Measurements from ENCODE around the gene TK2.

The TK2 gene

DNA sequence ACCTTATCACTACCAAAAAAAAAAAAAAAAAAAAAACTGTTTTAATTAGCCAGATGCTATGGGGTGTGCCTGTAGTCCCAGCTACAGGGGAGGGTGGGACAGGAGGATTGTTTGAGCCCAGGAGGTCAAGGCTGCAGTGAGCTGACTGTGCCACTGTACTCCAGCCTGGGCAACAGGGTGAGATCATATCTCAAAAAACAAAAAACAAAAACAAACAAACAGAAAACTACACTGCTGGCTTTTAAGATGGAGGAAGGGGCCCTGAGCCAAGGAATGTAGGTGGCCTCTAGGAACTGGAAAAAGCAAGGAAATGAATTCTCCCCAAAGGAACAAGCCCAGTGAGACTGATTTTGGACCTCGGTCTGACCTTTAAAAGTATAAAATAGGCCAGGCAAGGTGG lies 61.4 kb downstream of the TK2 start:
- ATAC-seq = no peak
- TF ChIP-seq, protein P1, sequence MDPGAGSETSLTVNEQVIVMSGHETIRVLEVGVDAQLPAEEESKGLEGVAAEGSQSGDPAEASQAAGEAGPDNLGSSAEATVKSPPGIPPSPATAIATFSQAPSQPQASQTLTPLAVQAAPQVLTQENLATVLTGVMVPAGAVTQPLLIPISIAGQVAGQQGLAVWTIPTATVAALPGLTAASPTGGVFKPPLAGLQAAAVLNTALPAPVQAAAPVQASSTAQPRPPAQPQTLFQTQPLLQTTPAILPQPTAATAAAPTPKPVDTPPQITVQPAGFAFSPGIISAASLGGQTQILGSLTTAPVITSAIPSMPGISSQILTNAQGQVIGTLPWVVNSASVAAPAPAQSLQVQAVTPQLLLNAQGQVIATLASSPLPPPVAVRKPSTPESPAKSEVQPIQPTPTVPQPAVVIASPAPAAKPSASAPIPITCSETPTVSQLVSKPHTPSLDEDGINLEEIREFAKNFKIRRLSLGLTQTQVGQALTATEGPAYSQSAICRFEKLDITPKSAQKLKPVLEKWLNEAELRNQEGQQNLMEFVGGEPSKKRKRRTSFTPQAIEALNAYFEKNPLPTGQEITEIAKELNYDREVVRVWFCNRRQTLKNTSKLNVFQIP (CRISPR knock-in tag; IDR thresholded peaks at IDR 0.05; ENCODE audit: borderline replicate concordance, low read depth) = no peak
- TF ChIP-seq CSDC2 (CRISPR knock-in tag; IDR thresholded peaks at IDR 0.05) (no peak), ESRRG (CRISPR knock-in tag; IDR thresholded peaks at IDR 0.05) (no peak), ZC3H10 (CRISPR knock-in tag; IDR thresholded peaks at IDR 0.05) (no peak)

DNA sequence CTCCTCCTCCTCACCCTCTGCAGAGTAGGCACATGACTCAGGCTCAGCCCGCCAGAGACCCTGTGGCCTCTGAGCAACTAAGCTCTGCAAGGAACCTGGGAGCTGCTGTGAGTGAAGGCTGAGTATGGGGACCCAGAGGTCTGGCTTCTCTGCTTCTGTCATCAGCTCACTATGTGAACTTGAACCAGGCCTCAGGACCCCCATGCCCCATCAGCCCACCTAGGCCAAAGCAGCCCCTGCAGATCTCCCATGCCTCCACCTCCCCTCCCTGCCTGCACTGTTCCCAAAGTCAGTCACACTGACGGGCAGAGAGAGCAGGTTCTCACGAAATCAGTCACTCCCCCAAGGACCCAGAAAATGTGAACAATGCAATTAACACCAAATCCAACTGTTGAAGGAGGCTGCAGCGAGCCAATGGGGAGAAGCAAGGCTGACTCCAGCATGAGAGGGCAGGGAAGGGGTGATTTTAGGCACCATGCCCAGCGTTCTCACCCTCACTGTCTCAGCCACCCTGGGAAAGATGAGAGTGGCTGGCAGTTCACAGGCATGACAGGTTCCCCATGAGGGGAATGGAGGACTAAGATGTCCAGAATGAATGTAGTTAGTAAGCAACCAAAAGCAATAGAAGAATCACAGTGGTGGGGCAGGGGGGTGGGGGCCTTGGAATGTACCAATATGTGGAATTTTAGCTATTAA lies 62.2 kb downstream of the TK2 start:
- no peak for TF ChIP-seq BACH2 (CRISPR knock-in tag; IDR thresholded peaks at IDR 0.05; ENCODE audit: borderline replicate concordance)
- TF ChIP-seq ZNF565 (CRISPR knock-in tag; conservative IDR thresholded peaks at IDR 0.05; ENCODE audit: low read depth) = no peak
- no peak for TF ChIP-seq PPARA (CRISPR knock-in tag; IDR thresholded peaks at IDR 0.05; ENCODE audit: borderline replicate concordance)
- no peak for TF ChIP-seq ZNF8 (CRISPR knock-in tag; IDR thresholded peaks at IDR 0.05)
- TF ChIP-seq, protein P2, sequence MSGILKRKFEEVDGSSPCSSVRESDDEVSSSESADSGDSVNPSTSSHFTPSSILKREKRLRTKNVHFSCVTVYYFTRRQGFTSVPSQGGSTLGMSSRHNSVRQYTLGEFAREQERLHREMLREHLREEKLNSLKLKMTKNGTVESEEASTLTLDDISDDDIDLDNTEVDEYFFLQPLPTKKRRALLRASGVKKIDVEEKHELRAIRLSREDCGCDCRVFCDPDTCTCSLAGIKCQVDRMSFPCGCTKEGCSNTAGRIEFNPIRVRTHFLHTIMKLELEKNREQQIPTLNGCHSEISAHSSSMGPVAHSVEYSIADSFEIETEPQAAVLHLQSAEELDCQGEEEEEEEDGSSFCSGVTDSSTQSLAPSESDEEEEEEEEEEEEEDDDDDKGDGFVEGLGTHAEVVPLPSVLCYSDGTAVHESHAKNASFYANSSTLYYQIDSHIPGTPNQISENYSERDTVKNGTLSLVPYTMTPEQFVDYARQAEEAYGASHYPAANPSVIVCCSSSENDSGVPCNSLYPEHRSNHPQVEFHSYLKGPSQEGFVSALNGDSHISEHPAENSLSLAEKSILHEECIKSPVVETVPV (CRISPR knock-in tag; IDR thresholded peaks at IDR 0.05) = no peak
- TF ChIP-seq GLIS3 (CRISPR knock-in tag; IDR thresholded peaks at IDR 0.05) = no peak
- no peak for TF ChIP-seq ESRRG (CRISPR knock-in tag; IDR thresholded peaks at IDR 0.05)
- no peak for TF ChIP-seq OSR1 (CRISPR knock-in tag; IDR thresholded peaks at IDR 0.05)
- TF ChIP-seq, protein P3, sequence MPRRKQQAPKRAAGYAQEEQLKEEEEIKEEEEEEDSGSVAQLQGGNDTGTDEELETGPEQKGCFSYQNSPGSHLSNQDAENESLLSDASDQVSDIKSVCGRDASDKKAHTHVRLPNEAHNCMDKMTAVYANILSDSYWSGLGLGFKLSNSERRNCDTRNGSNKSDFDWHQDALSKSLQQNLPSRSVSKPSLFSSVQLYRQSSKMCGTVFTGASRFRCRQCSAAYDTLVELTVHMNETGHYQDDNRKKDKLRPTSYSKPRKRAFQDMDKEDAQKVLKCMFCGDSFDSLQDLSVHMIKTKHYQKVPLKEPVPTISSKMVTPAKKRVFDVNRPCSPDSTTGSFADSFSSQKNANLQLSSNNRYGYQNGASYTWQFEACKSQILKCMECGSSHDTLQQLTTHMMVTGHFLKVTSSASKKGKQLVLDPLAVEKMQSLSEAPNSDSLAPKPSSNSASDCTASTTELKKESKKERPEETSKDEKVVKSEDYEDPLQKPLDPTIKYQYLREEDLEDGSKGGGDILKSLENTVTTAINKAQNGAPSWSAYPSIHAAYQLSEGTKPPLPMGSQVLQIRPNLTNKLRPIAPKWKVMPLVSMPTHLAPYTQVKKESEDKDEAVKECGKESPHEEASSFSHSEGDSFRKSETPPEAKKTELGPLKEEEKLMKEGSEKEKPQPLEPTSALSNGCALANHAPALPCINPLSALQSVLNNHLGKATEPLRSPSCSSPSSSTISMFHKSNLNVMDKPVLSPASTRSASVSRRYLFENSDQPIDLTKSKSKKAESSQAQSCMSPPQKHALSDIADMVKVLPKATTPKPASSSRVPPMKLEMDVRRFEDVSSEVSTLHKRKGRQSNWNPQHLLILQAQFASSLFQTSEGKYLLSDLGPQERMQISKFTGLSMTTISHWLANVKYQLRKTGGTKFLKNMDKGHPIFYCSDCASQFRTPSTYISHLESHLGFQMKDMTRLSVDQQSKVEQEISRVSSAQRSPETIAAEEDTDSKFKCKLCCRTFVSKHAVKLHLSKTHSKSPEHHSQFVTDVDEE (CRISPR knock-in tag; IDR thresholded peaks at IDR 0.05) = no peak
- ATAC-seq = no peak

DNA sequence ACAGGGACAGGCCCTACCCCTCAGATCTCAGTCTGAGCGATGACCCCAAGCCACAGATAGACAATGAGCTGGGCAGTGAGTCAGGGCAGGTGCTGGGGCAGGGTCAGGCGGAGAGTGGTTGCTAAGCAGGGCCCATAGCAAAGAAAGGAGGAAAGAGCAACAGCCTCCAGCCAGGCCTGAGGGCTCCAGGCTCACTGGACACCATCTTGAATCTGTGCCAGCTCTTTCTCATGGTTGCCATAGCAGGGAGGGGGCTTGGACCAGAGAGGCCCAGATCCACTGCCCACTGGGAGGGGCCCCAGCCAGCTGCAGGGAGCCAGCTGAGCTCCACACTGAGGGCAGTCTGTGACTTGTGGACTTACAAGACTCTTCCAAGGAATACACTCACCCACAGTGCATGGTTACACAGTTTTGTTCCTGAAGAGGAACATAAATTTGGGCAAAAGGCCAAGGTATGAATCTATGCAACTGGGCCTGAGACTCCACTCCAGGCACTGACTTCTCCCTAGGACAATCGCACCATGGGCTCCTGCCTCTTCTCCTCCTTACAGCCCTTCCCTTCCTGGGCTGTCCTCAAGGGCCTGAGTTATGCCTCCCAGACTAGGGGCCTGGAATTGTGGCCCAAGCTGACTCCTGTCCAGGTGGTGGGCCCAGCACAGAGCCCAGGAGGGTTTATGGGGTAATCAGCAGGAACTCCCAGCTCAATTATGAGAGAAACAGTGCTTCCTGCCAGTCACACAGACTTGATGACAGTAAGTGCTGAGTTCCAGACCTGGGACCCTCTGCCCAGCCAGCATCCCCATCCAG lies 62.9 kb downstream of the TK2 start:
- peak; percentile 61 for ATAC-seq
- TF ChIP-seq GLIS3 (CRISPR knock-in tag; IDR thresholded peaks at IDR 0.05) = no peak
- no peak for TF ChIP-seq SNAI2 (CRISPR knock-in tag; IDR thresholded peaks at IDR 0.05)
- no peak for TF ChIP-seq ESRRG (CRISPR knock-in tag; IDR thresholded peaks at IDR 0.05)
- no peak for TF ChIP-seq ZFP3 (CRISPR knock-in tag; IDR thresholded peaks at IDR 0.05)
- TF ChIP-seq, protein P4, sequence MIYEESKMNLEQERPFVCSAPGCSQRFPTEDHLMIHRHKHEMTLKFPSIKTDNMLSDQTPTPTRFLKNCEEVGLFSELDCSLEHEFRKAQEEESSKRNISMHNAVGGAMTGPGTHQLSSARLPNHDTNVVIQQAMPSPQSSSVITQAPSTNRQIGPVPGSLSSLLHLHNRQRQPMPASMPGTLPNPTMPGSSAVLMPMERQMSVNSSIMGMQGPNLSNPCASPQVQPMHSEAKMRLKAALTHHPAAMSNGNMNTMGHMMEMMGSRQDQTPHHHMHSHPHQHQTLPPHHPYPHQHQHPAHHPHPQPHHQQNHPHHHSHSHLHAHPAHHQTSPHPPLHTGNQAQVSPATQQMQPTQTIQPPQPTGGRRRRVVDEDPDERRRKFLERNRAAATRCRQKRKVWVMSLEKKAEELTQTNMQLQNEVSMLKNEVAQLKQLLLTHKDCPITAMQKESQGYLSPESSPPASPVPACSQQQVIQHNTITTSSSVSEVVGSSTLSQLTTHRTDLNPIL (CRISPR knock-in tag; IDR thresholded peaks at IDR 0.05; ENCODE audit: low read depth) = no peak
- TF ChIP-seq ZNF8 (CRISPR knock-in tag; IDR thresholded peaks at IDR 0.05) = no peak
- TF ChIP-seq RARB (CRISPR knock-in tag; IDR thresholded peaks at IDR 0.05) = no peak
- TF ChIP-seq, protein P5, sequence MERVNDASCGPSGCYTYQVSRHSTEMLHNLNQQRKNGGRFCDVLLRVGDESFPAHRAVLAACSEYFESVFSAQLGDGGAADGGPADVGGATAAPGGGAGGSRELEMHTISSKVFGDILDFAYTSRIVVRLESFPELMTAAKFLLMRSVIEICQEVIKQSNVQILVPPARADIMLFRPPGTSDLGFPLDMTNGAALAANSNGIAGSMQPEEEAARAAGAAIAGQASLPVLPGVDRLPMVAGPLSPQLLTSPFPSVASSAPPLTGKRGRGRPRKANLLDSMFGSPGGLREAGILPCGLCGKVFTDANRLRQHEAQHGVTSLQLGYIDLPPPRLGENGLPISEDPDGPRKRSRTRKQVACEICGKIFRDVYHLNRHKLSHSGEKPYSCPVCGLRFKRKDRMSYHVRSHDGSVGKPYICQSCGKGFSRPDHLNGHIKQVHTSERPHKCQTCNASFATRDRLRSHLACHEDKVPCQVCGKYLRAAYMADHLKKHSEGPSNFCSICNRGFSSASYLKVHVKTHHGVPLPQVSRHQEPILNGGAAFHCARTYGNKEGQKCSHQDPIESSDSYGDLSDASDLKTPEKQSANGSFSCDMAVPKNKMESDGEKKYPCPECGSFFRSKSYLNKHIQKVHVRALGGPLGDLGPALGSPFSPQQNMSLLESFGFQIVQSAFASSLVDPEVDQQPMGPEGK (CRISPR knock-in tag; IDR thresholded peaks at IDR 0.05; ENCODE audit: borderline replicate concordance) = no peak
- TF ChIP-seq, protein P2 (CRISPR knock-in tag; IDR thresholded peaks at IDR 0.05) = no peak
- TF ChIP-seq OSR1 (CRISPR knock-in tag; IDR thresholded peaks at IDR 0.05) = no peak
- TF ChIP-seq, protein P3 (CRISPR knock-in tag; IDR thresholded peaks at IDR 0.05) = no peak
- TF ChIP-seq CSDC2 (CRISPR knock-in tag; IDR thresholded peaks at IDR 0.05) = no peak
- no peak for TF ChIP-seq ISL1 (CRISPR knock-in tag; IDR thresholded peaks at IDR 0.05)
- no peak for TF ChIP-seq ZC3H10 (CRISPR knock-in tag; IDR thresholded peaks at IDR 0.05)
- no peak for TF ChIP-seq ZNF565 (CRISPR knock-in tag; conservative IDR thresholded peaks at IDR 0.05; ENCODE audit: low read depth)
- no peak for TF ChIP-seq ZNF70 (CRISPR knock-in tag; IDR thresholded peaks at IDR 0.05)

Data from SK-N-SH treated with all-trans-retinoic acid at 6 μM for 48 hours (cell line).